IMR-90 (cell line): ENCODE results near the gene WAC. TPM values are rescaled to one million over a fixed set of nuclear protein-coding genes. Genes with fewer than 3 reads are reported as not detected.

Experiments
- ATAC-seq: fragments of 200-7000 bp; cut with Tn5 transposase; 2 replicates; pipeline ENCODE4 v1.9.1; 2020; ENCODE audit warnings: low read depth, mild to moderate bottlenecking, moderate library complexity
- BruUV-seq: library from RNA; stranded (reverse); fragments of 400-500 nt; replicated peaks from 2 replicates; lab custom pipeline; 2021; lab: Mats Ljungman, UMichigan
- CTCF ChIA-PET: fragments of 300-600 bp; formaldehyde crosslinking; extraction: SDS; loops from one replicate; lab custom pipeline; 2021; ENCODE audit warnings: antibody characterized with exemption; lab: Yijun Ruan, JAX
- POLR2A ChIA-PET: fragments of 300-600 bp; sonication (Branson Sonifier 250); formaldehyde crosslinking; loops from one replicate; lab custom pipeline; 2022; ENCODE audit warnings: antibody characterized with exemption; ENCODE audit not compliant: unreplicated experiment; lab: Charles Lee
- DNase-seq: peaks from one replicate; pipeline ENCODE4 v3.0.0; 2013
- H2AFZ ChIP-seq: replicated peaks from 2 replicates; pipeline ENCODE3; 2013; ENCODE audit warnings: low read length, mild to moderate bottlenecking; ENCODE audit not compliant: poor library complexity
- H2AK5ac ChIP-seq: 2 replicates; pipeline ENCODE4 v1.6.1; 2013; ENCODE audit warnings: low read depth, low read length, inconsistent platforms
- H2AK9ac ChIP-seq: replicated peaks from 2 replicates; pipeline ENCODE3; 2013; ENCODE audit warnings: mild to moderate bottlenecking, low read depth, low read length, moderate library complexity; ENCODE audit not compliant: poor library complexity
- H2BK120ac ChIP-seq: 2 replicates; pipeline ENCODE4 v1.6.1; 2013; ENCODE audit warnings: low read depth, low read length, inconsistent platforms
- H2BK15ac ChIP-seq: 3 replicates; pipeline ENCODE4 v1.6.1; 2013; ENCODE audit warnings: low read depth, low read length, inconsistent platforms
- H2BK20ac ChIP-seq: 2 replicates; pipeline ENCODE4 v1.6.1; 2013; ENCODE audit warnings: low read depth, mild to moderate bottlenecking, inconsistent platforms, low read length, moderate library complexity
- H2BK5ac ChIP-seq: 2 replicates; pipeline ENCODE4 v1.6.1; 2013; ENCODE audit warnings: mild to moderate bottlenecking, low read depth, low read length, inconsistent platforms; ENCODE audit not compliant: poor library complexity, severe bottlenecking
- H3K14ac ChIP-seq: replicated peaks from 2 replicates; pipeline ENCODE4 v1.6.1; 2013; ENCODE audit warnings: low read depth, low read length, inconsistent platforms
- H3K18ac ChIP-seq: 2 replicates; pipeline ENCODE4 v1.6.1; 2013; ENCODE audit warnings: low read depth, low read length, control low read depth
- H3K23ac ChIP-seq: 2 replicates; pipeline ENCODE4 v1.6.1; 2013; ENCODE audit warnings: low read depth, low read length, inconsistent platforms
- H3K27ac ChIP-seq: 2 replicates; pipeline ENCODE4 v1.5.1; 2013; ENCODE audit warnings: mild to moderate bottlenecking, control low read depth, low read length; ENCODE audit not compliant: insufficient read depth
- H3K27me3 ChIP-seq: 2 replicates; pipeline ENCODE4 v1.6.1; 2013; ENCODE audit warnings: low read length; ENCODE audit not compliant: control insufficient read depth, insufficient read depth
- H3K36me3 ChIP-seq: 2 replicates; pipeline ENCODE4 v1.6.1; 2013; ENCODE audit warnings: low read length, mixed read lengths; ENCODE audit not compliant: control insufficient read depth, insufficient read depth
- H3K4ac ChIP-seq: 2 replicates; pipeline ENCODE4 v1.6.1; 2013; ENCODE audit warnings: low read depth, low read length, inconsistent platforms
- H3K4me1 ChIP-seq: 2 replicates; pipeline ENCODE4 v1.6.1; 2013; ENCODE audit warnings: low read length, mixed read lengths; ENCODE audit not compliant: control insufficient read depth, insufficient read depth
- H3K4me2 ChIP-seq: 2 replicates; pipeline ENCODE4 v1.6.1; 2013; ENCODE audit warnings: low read depth, mild to moderate bottlenecking, control low read depth, low read length, moderate library complexity
- H3K4me3 ChIP-seq: 2 replicates; pipeline ENCODE4 v1.5.1; 2013; ENCODE audit warnings: low read depth, mild to moderate bottlenecking, control low read depth, low read length, moderate library complexity; ENCODE audit not compliant: insufficient read depth
- H3K56ac ChIP-seq: 2 replicates; pipeline ENCODE4 v1.6.1; 2013; ENCODE audit warnings: low read length, inconsistent platforms; ENCODE audit not compliant: insufficient read depth; ENCODE audit errors: extremely low read depth
- H3K79me1 ChIP-seq, 2 experiments: 2 replicates each; pipeline ENCODE4 v1.6.1; 2013; ENCODE audit warnings: low read length in 2 of 2, inconsistent platforms in 1 of 2, low read depth in 1 of 2
- H3K9ac ChIP-seq: 2 replicates; pipeline ENCODE4 v1.6.1; 2013; ENCODE audit warnings: low read depth, low read length, control low read depth
- H3K9me1 ChIP-seq: 2 replicates; pipeline ENCODE4 v1.6.1; 2013; ENCODE audit warnings: low read length, inconsistent platforms; ENCODE audit not compliant: insufficient read depth
- H3K9me3 ChIP-seq: 2 replicates; pipeline ENCODE4 v1.6.1; 2013; ENCODE audit warnings: low read length; ENCODE audit not compliant: control insufficient read depth, insufficient read depth
- H4K20me1 ChIP-seq: 2 replicates; pipeline ENCODE4 v1.6.1; 2013; ENCODE audit warnings: low read length, inconsistent platforms; ENCODE audit not compliant: insufficient read depth
- H4K5ac ChIP-seq: 2 replicates; pipeline ENCODE4 v1.6.1; 2013; ENCODE audit warnings: mild to moderate bottlenecking, low read depth, low read length, control low read depth
- H4K8ac ChIP-seq, 2 experiments: 2 replicates each; pipeline ENCODE4 v1.6.1; 2013; ENCODE audit warnings: low read depth in 2 of 2, low read length in 2 of 2, control low read depth in 1 of 2, inconsistent platforms in 1 of 2
- H4K91ac ChIP-seq: 2 replicates; pipeline ENCODE4 v1.6.1; 2013; ENCODE audit warnings: low read depth, low read length, inconsistent platforms; ENCODE audit not compliant: insufficient read depth
- BHLHE40 ChIP-seq: fragments of 150-350 bp; IDR thresholded peaks from 2 replicates; pipeline ENCODE4 v1.6.1; 2016; ENCODE audit warnings: mild to moderate bottlenecking, low read depth, low read length
- CEBPB ChIP-seq: IDR thresholded peaks from 2 replicates; pipeline ENCODE4 v1.6.1; 2012; ENCODE audit warnings: low read depth, low read length, improper control_type of control experiment
- FOS ChIP-seq: fragments of 150-350 bp; IDR thresholded peaks from 2 replicates; pipeline ENCODE4 v1.6.1; 2016; ENCODE audit warnings: low read depth, low read length
- MAFK ChIP-seq: IDR thresholded peaks from 2 replicates; pipeline ENCODE4 v1.6.1; 2012; ENCODE audit warnings: low read depth, low read length, improper control_type of control experiment
- MAZ ChIP-seq: IDR thresholded peaks from 2 replicates; pipeline ENCODE4 v1.6.1; 2012; ENCODE audit warnings: low read depth, mild to moderate bottlenecking, low read length, improper control_type of control experiment, moderate library complexity, borderline replicate concordance
- MXI1 ChIP-seq: IDR thresholded peaks from 2 replicates; pipeline ENCODE4 v1.6.1; 2012; ENCODE audit warnings: low read depth, mild to moderate bottlenecking, low read length, moderate library complexity, borderline replicate concordance
- POLR2A ChIP-seq: IDR thresholded peaks from 2 replicates; pipeline ENCODE4 v1.6.1; 2012; ENCODE audit warnings: mild to moderate bottlenecking, low read depth, low read length
- RCOR1 ChIP-seq: IDR thresholded peaks from 2 replicates; pipeline ENCODE4 v1.6.1; 2012; ENCODE audit warnings: mild to moderate bottlenecking, low read length, improper control_type of control experiment; ENCODE audit not compliant: insufficient replicate concordance
- RFX5 ChIP-seq: IDR thresholded peaks from 2 replicates; pipeline ENCODE4 v1.8.0; 2012; ENCODE audit warnings: low read depth, mild to moderate bottlenecking, low read length, moderate library complexity
- SMC3 ChIP-seq: fragments of 150-350 bp; IDR thresholded peaks from 2 replicates; pipeline ENCODE4 v1.6.1; 2016; ENCODE audit warnings: low read depth, mild to moderate bottlenecking, antibody characterized with exemption, low read length, moderate library complexity
- USF2 ChIP-seq: fragments of 150-350 bp; IDR thresholded peaks from 2 replicates; pipeline ENCODE4 v1.6.1; 2017; ENCODE audit warnings: mild to moderate bottlenecking, antibody characterized with exemption, low read length, low read depth
- WGBS, 2 experiments: methylation state at CpG; one replicate each; pipeline versions ENCODE4 v1.1.5 to v1.1.7; 2013; ENCODE audit warnings: missing lambda C conversion rate in 2 of 2; ENCODE audit not compliant: insufficient read length in 1 of 2; ENCODE audit errors: extremely low coverage in 2 of 2; 5-methylcytosine and 5-hydroxymethylcytosine counted together
- dilution Hi-C: fragments of 300-500 bp; cut with HindIII; formaldehyde crosslinking; loops from one replicate; pipeline ENCODE4 v1.14.3; 2018; ENCODE audit warnings: low sequenced_read_pairs; ENCODE audit not compliant: unreplicated experiment
- in situ Hi-C: fragments of 300-500 bp; cut with MboI; formaldehyde crosslinking; loops from 3 replicates; pipeline ENCODE4 v1.14.3; 2019; ENCODE audit warnings: low sequenced_read_pairs, inconsistent platforms, mixed read lengths
- intact Hi-C: fragments of 100-400 bp; cut with micrococcal nuclease; formaldehyde crosslinking; loops from 2 replicates; pipeline ENCODE4 v1.10.0; 2022
- polyA plus RNA-seq, 3 experiments: library from polyadenylated mRNA; depleted of rRNA; stranded (reverse); fragments of >200 nt; gene quantifications; 2 replicates each; pipeline ENCODE4 v1.2.3, GENCODE V29; 2012; ENCODE audit warnings: low replicate concordance in 1 of 3
- total RNA-seq: library from RNA; depleted of rRNA; stranded (reverse); fragments of >200 nt; gene quantifications from 2 replicates; pipeline ENCODE4 v1.2.3, GENCODE V29; 2012

The WAC gene
- total and polyA plus RNA-seq, 2 of the 4 experiments (the other 2 are of a cell fraction), result 39.6 to 52.2 TPM

GRCh38 chr10:28616514-28616913, 83.6 kb downstream of the WAC start:
- Histone ChIP-seq H4K20me1 (peaks cover 10% of the 10 kb centered on the region; the same call in 1 of the 2 replicates), H3K36me3 (peaks cover 48% of the 10 kb centered on the region), H2AFZ (no peak overlapping the region), H3K9me3 (no peaks in the 10 kb centered on the region), H3K14ac (no peak overlapping the region), H4K8ac (no peak overlapping the region), H3K27me3 (no peaks in the 10 kb centered on the region), H3K4ac (no peak overlapping the region), H3K79me1 (peaks cover 20 to 29% of the 10 kb centered on the region in 2 experiments), H3K23ac (no peak overlapping the region), H2BK20ac (no peak overlapping the region), H2AK5ac (no peak overlapping the region), H4K5ac (no peak overlapping the region), H3K9me1 (peaks cover 3% of the 10 kb centered on the region; the same call in 1 of the 2 replicates), H2AK9ac (no peak overlapping the region), H3K9ac (no peak overlapping the region), H3K18ac (no peak overlapping the region), H3K4me3 (no peak overlapping the region), H3K56ac (no peak overlapping the region), H2BK120ac (no peak overlapping the region), H2BK5ac (no peak overlapping the region), H3K4me2 (no peak overlapping the region), H2BK15ac (no peak overlapping the region), H3K27ac (no peak overlapping the region), H3K4me1 (no peaks in the 10 kb centered on the region), H4K91ac (no peak overlapping the region)
- 100% methylated on average over 1 of the region's 2 CpGs; no CpG with 5 or more reads in 1 of the 2 experiments for WGBS, 2 experiments
- no peak for TF ChIP-seq BHLHE40
- no peak for TF ChIP-seq MAZ
- TF ChIP-seq CEBPB, result no peak
- no peak for TF ChIP-seq FOS
- TF ChIP-seq RCOR1, result no peak
- TF ChIP-seq MAFK, result no peak
- TF ChIP-seq POLR2A, result no peak
- TF ChIP-seq USF2, result no peak
- TF ChIP-seq SMC3, result no peak
- no peak for TF ChIP-seq MXI1
- no peak for TF ChIP-seq RFX5
- in situ Hi-C loops, result no loop called here
- ChIA-PET CTCF (interaction anchor here (0.6 kb wide), 1 partner anchor 237 kb away, joined by 4 read pairs; no protein-coding TSS in a partner anchor), POLR2A (no interaction called here)
- no peak for ATAC-seq
- BruUV-seq, result no TSS peak
- DNase-seq, result no peak
- intact Hi-C loops, result no loop called here
- dilution Hi-C loops, result no loop called here
